ENCODE results near the gene SLC35F2. TPM values are rescaled to one million over a fixed set of nuclear protein-coding genes. Genes with fewer than 3 reads are reported as not detected.

The SLC35F2 gene
- total and polyA plus RNA-seq, 2 of the 4 experiments (the other 2 are of a cell fraction) = 4.9 to 15.4 TPM

- Histone ChIP-seq H3K18ac (ENCODE audit: low read depth, low read length) (no peak overlapping the region), H2BK20ac (ENCODE audit: low read depth, low read length) (no peak overlapping the region), H3K9me3 (ENCODE audit: control insufficient read depth, insufficient read depth, low read length) (no peaks in the 10 kb centered on the region), H4K20me1 (ENCODE audit: insufficient read depth, low read length) (no peaks in the 10 kb centered on the region), H2BK5ac (ENCODE audit: low read depth, low read length, poor library complexity, severe bottlenecking) (no peak overlapping the region), H2BK15ac (ENCODE audit: low read depth, low read length) (no peak overlapping the region), H2AFZ (replicated peaks; ENCODE audit: low read length, poor library complexity) (no peak overlapping the region), H2AK9ac (replicated peaks; ENCODE audit: low read depth, low read length, poor library complexity) (no peak overlapping the region), H3K27me3 (ENCODE audit: control insufficient read depth, insufficient read depth, low read length) (peaks cover 8% of the 10 kb centered on the region), H3K79me1 (ENCODE audit: low read depth in 1 of 2, low read length in 2 of 2) (no peaks in the 10 kb centered on the region), H3K23ac (ENCODE audit: low read depth, low read length) (no peak overlapping the region), H3K36me3 (ENCODE audit: control insufficient read depth, insufficient read depth, low read length) (no peaks in the 10 kb centered on the region), H3K4me2 (ENCODE audit: low read depth, low read length) (no peak overlapping the region), H3K4me1 (ENCODE audit: control insufficient read depth, insufficient read depth, low read length) (no peaks in the 10 kb centered on the region), H3K9ac (ENCODE audit: low read depth, low read length) (no peak overlapping the region), H4K8ac (ENCODE audit: low read depth in 2 of 2, low read length in 2 of 2) (no peak overlapping the region), H3K4ac (ENCODE audit: low read depth, low read length) (no peak overlapping the region), H2AK5ac (ENCODE audit: low read depth, low read length) (no peak overlapping the region), H4K91ac (ENCODE audit: insufficient read depth, low read depth, low read length) (no peak overlapping the region), H3K14ac (replicated peaks; ENCODE audit: low read depth, low read length) (no peak overlapping the region), H3K4me3 (ENCODE audit: insufficient read depth, low read depth, low read length) (no peak overlapping the region), H3K27ac (ENCODE audit: insufficient read depth, low read length) (no peak overlapping the region), H3K9me1 (ENCODE audit: insufficient read depth, low read length) (no peaks in the 10 kb centered on the region), H3K56ac (ENCODE audit: extremely low read depth, insufficient read depth, low read length) (no peak overlapping the region), H4K5ac (ENCODE audit: low read depth, low read length) (no peak overlapping the region), H2BK120ac (ENCODE audit: low read depth, low read length) (no peak overlapping the region)
- ATAC-seq (ENCODE audit: low read depth) = no peak
- WGBS, 2 experiments (ENCODE audit: extremely low coverage in 2 of 2, insufficient read length in 1 of 2) = no CpG with 5 or more reads among the region's 3 CpGs
- dilution Hi-C loops (cut with HindIII; ENCODE audit: low sequenced_read_pairs, unreplicated experiment) = no loop called here
- ChIA-PET POLR2A (ENCODE audit: unreplicated experiment) (no interaction called here), CTCF (no interaction called here)
- BruUV-seq (replicated peaks) = no TSS peak
- in situ Hi-C loops (cut with MboI; ENCODE audit: low sequenced_read_pairs) = no loop called here
- TF ChIP-seq NFE2L2 (IDR thresholded peaks at IDR 0.05; ENCODE audit: low read depth, low read length) (no peak), CTCF (conservative IDR thresholded peaks at IDR 0.05; ENCODE audit: low read depth, low read length) (no peak), RAD21 (IDR thresholded peaks at IDR 0.05; ENCODE audit: low read length) (no peak), RFX5 (IDR thresholded peaks at IDR 0.05; ENCODE audit: low read depth, low read length) (no peak), BHLHE40 (IDR thresholded peaks at IDR 0.05; ENCODE audit: low read depth, low read length) (no peak), ELK1 (IDR thresholded peaks at IDR 0.05; ENCODE audit: borderline replicate concordance, low read depth, low read length) (no peak), SMC3 (IDR thresholded peaks at IDR 0.05; ENCODE audit: low read depth, low read length) (no peak)
- no peak for DNase-seq
- intact Hi-C loops (cut with micrococcal nuclease) = no loop called here
These were observed 113.9 kb downstream of the SLC35F2 start for GRCh38 chr11:107744736-107745135.

All from IMR-90 (cell line).